DND-41 (cell line): ENCODE data around the gene USP34.

Source experiments
- CTCF ChIP-seq: IDR thresholded peaks from 2 replicates; pipeline ENCODE4 v1.5.1; 2012; ENCODE audit warnings: borderline replicate concordance, low read length, moderate library complexity, mild to moderate bottlenecking; ENCODE audit not compliant: poor library complexity, severe bottlenecking; ENCODE audit errors: extremely low read depth
- EZH2 ChIP-seq: IDR thresholded peaks from 3 replicates; pipeline ENCODE4 v1.6.1; 2012; ENCODE audit warnings: borderline replicate concordance, low read depth, mild to moderate bottlenecking, moderate library complexity, low read length, inconsistent platforms; ENCODE audit not compliant: severe bottlenecking

DNA sequence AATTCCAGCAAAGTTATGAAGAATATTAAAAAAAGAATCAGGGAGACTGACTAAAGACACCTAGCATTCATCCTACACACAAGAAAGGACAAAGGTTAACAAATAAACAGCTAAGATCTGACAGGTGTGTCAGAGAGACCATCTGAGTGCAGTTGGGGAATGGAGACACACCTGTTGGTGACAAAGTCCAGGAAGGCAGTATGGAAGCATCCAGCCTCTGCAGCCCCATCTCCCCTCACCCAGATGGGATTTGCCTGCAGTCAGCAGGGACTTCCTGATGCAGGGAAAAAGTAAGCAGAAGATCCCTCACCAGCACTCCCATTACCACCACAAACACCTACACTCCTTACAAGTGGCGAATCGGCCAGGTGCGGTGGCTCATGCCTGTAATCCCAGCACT is 37.9 kb downstream of the USP34 start:
- TF ChIP-seq CTCF (no peak), EZH2 (no peak)
